ENCODE results near the gene NOVA1.

Gene NOVA1

DNA sequence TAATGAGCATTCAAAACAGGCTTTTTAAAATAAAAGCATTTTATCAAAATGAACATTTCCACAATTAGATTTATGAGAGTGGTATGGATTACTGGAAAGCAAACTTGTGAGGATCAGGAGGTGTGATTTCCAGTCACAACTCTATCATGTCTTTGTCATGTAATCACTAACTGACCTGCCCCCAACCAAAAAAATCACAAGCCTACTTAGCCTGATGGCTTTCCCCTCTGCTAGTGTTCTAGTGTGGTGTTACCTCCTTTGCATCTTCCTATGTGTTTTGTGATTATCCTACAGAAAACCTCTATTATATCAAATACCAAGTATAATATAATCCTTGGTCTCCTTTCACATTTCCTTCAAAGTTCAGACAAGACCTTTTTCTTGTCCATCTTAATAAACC is 168.6 kb downstream of the NOVA1 start:
- no peak for FAIRE-seq

DNA sequence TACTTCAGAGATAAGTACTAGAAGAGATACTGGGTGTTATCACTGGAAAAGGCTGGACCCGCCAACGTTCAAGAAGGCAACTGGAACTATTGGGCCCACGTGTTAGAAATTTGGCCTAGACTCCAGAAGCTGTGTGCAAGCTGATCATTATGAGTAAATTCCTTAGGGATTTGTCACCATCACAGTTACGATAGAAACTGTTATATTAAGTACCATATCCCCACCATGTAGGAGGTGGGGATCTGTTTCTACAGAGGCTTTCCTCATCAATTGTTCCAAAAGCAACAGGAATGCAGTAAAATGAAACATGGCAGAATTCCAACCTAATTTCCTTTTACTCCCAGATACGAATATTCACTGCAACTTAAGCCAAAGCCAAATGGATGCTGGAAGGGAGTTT is 170.7 kb downstream of the NOVA1 start:
- FAIRE-seq, result no peak

DNA sequence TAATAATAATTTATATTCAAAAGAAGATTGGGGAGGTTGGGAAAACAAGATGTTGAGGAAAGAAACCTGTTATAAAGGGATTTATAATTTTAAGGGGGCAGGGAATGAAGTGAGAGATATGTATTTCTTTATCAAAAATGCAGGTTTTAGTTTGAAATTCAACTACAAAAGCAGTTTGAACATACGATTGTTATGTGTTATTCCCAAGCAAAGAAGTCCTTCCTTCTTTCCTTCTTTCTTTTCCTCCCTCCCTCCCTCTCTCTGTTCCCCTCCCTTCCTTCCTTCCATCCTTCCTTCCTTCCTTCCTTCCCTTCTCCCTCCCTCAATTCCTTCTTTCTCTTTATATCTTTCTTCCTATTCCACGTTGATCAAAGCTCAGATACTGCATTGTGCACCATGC is 173.3 kb downstream of the NOVA1 start:
- FAIRE-seq, result no peak

- no peak for FAIRE-seq
Measured at GRCh38 chr14:26415618-26416123, 182.2 kb downstream of the NOVA1 start.

- no peak for FAIRE-seq
Measured at GRCh38 chr14:26414926-26415325, 182.9 kb downstream of the NOVA1 start.

DNA sequence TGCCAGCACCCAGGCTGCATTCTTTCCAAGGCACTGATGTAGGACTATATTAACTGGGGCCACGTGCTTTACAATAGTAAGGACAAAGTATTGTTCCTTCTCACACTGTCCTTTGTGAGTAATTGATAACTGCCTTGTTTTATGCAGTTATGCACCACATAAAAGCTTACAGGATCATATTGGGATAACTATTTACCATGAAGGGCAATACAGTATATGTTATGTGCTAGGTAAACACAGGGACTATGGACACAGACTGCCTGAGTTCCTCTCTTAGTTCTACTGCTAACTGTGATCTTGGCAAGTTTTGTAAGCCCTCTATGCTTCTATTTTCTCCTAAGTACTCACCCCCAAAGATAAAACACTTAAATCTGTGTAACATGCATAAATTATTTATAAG is 183.7 kb downstream of the NOVA1 start:
- FAIRE-seq, result no peak

- no peak for FAIRE-seq
Measured at GRCh38 chr14:26412421-26412820, 185.4 kb downstream of the NOVA1 start.

DNA sequence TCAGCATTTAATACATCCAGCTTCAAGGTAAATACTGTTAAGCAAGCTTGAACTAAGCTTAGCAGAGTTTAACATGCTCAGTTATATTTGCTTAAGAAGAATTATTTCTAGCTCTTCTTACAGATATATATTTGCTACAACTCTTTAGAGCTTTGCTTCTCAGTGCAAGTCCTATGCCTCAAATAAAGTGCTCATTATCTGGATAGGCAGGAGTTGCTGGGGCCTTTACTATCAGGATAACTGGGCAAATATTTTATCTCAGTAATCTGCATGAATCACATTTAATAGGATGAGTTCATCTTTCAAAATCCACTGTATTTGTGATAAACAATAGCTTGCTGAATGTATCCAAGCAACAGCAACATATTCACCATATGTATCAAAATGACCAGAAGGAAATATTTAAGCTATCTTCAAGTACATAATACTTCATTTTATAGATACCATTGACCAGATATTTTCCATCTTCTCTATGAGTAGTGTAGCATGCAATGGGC is 187.6 kb downstream of the NOVA1 start:
- FAIRE-seq, result no peak

- FAIRE-seq, result no peak
Measured at GRCh38 chr14:26404927-26405326, 192.9 kb downstream of the NOVA1 start.

- FAIRE-seq, result no peak
Measured at GRCh38 chr14:26403760-26404159, 194.1 kb downstream of the NOVA1 start.

GRCh38 chr14:26402126-26402525 is 195.7 kb downstream of the NOVA1 start:
- FAIRE-seq, result no peak

DNA sequence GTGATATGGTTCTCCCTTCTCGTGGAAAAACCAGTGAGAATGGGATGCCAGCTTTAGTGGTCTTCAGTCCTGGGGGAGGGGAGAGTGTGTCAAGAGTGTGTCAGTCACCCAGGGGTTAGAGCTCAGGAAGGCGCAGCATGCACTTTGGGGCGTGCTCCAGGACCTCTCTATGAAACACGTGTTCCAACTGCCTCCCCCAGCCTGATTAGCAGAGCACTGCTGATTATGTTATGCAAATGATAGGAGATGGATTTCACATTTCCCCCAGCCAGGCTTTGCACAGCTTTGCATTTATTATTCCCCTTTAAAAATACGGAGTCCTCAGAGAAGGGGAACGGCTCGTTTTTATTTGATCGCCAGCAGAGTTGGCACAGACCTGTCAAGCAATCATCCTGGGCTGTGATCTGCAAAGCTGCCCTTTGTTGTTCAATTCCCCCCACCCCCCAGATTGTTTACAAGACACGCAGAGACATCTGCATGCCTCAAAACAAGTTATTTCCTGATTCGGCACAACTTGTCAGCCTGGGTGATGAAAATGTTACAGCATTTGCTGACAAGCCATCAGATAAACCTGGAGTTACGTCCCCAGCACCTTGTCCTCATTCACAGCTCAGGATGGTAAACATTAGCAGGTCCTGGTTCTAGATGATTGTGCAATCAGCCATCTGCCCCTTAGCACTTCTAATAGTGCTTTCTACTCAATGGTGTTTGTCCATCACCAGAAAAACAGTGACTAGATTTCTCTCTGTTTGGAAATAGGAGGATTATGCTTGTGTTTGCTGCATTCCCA is 196.5 kb downstream of the NOVA1 start:
- no peak for FAIRE-seq

GRCh38 chr14:26400373-26400772 is 197.5 kb downstream of the NOVA1 start:
- FAIRE-seq, result no peak

- FAIRE-seq, result no peak
Measured at GRCh38 chr14:26398616-26399015, 199.2 kb downstream of the NOVA1 start.
